Suprapubic skin (tissue), 4 donors: ENCODE data around the gene JUP.

ENCODE experiments used
- CTCF ChIP-seq, 2 donors: fragments of 200-600 bp in 1 of 2; fragments of 450-650 bp in 1 of 2; sonication (generic) in 1 of 2; IDR thresholded peaks; one replicate each; pipeline ENCODE4 v1.5.1; 2016 to 2019; ENCODE audit warnings: antibody characterized with exemption in 2 of 2, mild to moderate bottlenecking in 1 of 2, moderate library complexity in 1 of 2
- EP300 ChIP-seq: sonication (generic); formaldehyde crosslinking; IDR thresholded peaks from one replicate; pipeline ENCODE4 v1.6.1; 2017; ENCODE audit warnings: antibody characterized with exemption
- POLR2A ChIP-seq, 2 donors: fragments of 450-650 bp; IDR thresholded peaks; one replicate each; pipeline ENCODE4 v1.6.1; 2017; ENCODE audit warnings: antibody characterized with exemption in 2 of 2, mild to moderate bottlenecking in 2 of 2, moderate library complexity in 2 of 2
- POLR2AphosphoS5 ChIP-seq, 3 donors: sonication (generic); formaldehyde crosslinking; IDR thresholded peaks; one replicate each; pipeline ENCODE4 v1.6.1; 2017; ENCODE audit warnings: antibody characterized with exemption in 3 of 3

GRCh38 chr17:41740506-41740905 lies 46.0 kb downstream of the JUP start:
- TF ChIP-seq POLR2A (IDR thresholded peaks at IDR 0.05) (no peak), CTCF (IDR thresholded peaks at IDR 0.05) (no peak), EP300 (no peak), POLR2AphosphoS5 (IDR thresholded peaks at IDR 0.05) (no peak)
